Measurements from ENCODE around the gene CREB3L2. TPM values are rescaled to one million over a fixed set of nuclear protein-coding genes. Genes with fewer than 3 reads are reported as not detected.

The CREB3L2 gene
- total RNA-seq, 1 experiment from 2014 or later = 49.8 TPM

DNA sequence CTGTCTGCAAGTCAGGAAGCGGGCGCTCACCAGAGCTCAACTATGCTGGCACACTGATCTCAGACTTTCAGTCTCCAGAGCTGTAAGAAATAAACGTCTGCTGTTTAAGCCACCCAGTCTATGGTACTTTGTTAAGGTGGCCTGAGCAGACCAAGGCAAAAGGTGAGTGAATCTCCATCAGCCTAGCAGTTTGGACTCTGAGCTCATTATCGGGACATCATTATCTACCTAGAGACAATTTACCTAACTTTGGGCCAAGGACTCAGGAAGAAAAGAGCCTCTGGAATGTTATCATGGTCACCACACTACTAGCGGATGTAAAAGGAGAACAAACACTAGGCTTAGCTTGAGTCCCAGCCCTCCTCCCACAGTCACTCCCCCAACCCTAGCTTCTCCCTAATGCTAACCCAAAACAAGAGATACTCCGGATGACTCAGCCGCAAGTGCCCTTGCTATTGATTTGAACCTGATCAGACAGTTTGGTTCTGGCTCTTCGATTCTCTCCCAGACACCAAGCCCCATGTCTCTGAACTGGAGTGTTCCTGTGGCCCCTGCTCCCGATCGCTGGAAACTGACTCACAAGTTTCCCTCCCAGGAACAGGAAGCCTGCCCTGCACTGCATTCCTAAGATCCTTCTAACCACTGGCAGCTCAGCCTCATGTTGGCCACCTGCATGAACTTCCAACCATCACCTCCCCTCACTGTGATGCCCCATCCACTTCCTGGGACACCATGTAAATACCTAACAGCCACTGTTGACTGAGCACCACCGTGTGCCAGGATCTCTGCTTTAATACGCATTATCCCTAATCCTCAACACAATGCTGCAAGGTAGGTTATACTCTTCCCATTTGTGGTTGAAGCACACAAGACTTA is 34.5 kb downstream of the CREB3L2 start:
- Histone ChIP-seq H3K4me3 (replicated peaks in 1 of 2; ENCODE audit: low read depth in 1 of 2, low read length in 2 of 2) (no peak overlapping the region), H3K4me1 (ENCODE audit: control insufficient read depth in 1 of 2, insufficient read depth in 2 of 2, low read length in 2 of 2) (peaks cover 9 to 22% of the 10 kb centered on the region in 2 experiments), H3K9me3 (ENCODE audit: control insufficient read depth in 1 of 2, insufficient read depth in 1 of 2, low read depth in 1 of 2, low read length in 2 of 2) (no peaks in the 10 kb centered on the region), H3K4me2 (ENCODE audit: low read length) (peak overlapping the region; percentile 52), H3K9ac (ENCODE audit: low read length) (no peak overlapping the region), H3K36me3 (ENCODE audit: control insufficient read depth in 1 of 2, insufficient read depth in 2 of 2, low read length in 2 of 2) (no peaks in the 10 kb centered on the region), H3K27ac (ENCODE audit: low read depth, low read length) (no peak overlapping the region), H4K20me1 (ENCODE audit: insufficient read depth) (no peaks in the 10 kb centered on the region), H3K79me2 (ENCODE audit: insufficient read depth, low read length) (peaks cover 5% of the 10 kb centered on the region; the same call in 1 of the 2 replicates), H3K27me3 (ENCODE audit: insufficient read depth, low read length) (no peaks in the 10 kb centered on the region), H2AFZ (ENCODE audit: low read depth, low read length, poor library complexity, severe bottlenecking) (no peak overlapping the region), H3K9me2 (ENCODE audit: insufficient read depth) (no peaks in the 10 kb centered on the region)
- DNase-seq (ENCODE audit: low read depth, low spot score) (no peak), ATAC-seq (peak; percentile 66)
- ChIA-PET CTCF (no interaction called here), RAD21 (ENCODE audit: low non-redundant PET in 1 of 2, low total read pairs in 2 of 2, uncharacterized antibody in 2 of 2, unreplicated experiment in 2 of 2) (no interaction called here), POLR2A (no interaction called here)
- BruUV-seq (replicated peaks) = no TSS peak
- TF ChIP-seq, protein P1, sequence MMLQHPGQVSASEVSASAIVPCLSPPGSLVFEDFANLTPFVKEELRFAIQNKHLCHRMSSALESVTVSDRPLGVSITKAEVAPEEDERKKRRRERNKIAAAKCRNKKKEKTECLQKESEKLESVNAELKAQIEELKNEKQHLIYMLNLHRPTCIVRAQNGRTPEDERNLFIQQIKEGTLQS (IDR thresholded peaks at IDR 0.05) = no peak
- TF ChIP-seq ELF1 (IDR thresholded peaks at IDR 0.05; ENCODE audit: borderline replicate concordance, low read depth) (no peak), POLR2AphosphoS5 (IDR thresholded peaks at IDR 0.05; ENCODE audit: low read depth, low read length) (no peak), RAD21 (IDR thresholded peaks at IDR 0.05; ENCODE audit: low read depth) (no peak), ZNF274 (IDR thresholded peaks at IDR 0.05; ENCODE audit: low read depth, low read length) (no peak), JUND (IDR thresholded peaks at IDR 0.05) (no peak), POLR2A (IDR thresholded peaks at IDR 0.05; ENCODE audit: borderline replicate concordance, extremely low read depth, insufficient read depth, insufficient read length) (no peak), CBX3 (IDR thresholded peaks at IDR 0.05; ENCODE audit: low read depth) (no peak), CEBPB (IDR thresholded peaks at IDR 0.05; ENCODE audit: low read depth) (no peak), FOSL1 (IDR thresholded peaks at IDR 0.05; ENCODE audit: low read depth) (no peak), YY1 (IDR thresholded peaks at IDR 0.05; ENCODE audit: extremely low read depth, insufficient replicate concordance, low read depth, low read length) (no peak), EZH2 (IDR thresholded peaks at IDR 0.05) (no peak)
- TF ChIP-seq, protein P2, sequence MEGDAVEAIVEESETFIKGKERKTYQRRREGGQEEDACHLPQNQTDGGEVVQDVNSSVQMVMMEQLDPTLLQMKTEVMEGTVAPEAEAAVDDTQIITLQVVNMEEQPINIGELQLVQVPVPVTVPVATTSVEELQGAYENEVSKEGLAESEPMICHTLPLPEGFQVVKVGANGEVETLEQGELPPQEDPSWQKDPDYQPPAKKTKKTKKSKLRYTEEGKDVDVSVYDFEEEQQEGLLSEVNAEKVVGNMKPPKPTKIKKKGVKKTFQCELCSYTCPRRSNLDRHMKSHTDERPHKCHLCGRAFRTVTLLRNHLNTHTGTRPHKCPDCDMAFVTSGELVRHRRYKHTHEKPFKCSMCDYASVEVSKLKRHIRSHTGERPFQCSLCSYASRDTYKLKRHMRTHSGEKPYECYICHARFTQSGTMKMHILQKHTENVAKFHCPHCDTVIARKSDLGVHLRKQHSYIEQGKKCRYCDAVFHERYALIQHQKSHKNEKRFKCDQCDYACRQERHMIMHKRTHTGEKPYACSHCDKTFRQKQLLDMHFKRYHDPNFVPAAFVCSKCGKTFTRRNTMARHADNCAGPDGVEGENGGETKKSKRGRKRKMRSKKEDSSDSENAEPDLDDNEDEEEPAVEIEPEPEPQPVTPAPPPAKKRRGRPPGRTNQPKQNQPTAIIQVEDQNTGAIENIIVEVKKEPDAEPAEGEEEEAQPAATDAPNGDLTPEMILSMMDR (IDR thresholded peaks at IDR 0.05 in 2 of 3, conservative IDR thresholded peaks at IDR 0.05 in 1 of 3; ENCODE audit: borderline replicate concordance in 1 of 3, insufficient read depth in 1 of 3, low read depth in 2 of 3, low read length in 2 of 3) = no peak
- TF ChIP-seq, protein P3, sequence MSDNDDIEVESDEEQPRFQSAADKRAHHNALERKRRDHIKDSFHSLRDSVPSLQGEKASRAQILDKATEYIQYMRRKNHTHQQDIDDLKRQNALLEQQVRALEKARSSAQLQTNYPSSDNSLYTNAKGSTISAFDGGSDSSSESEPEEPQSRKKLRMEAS (IDR thresholded peaks at IDR 0.05) = no peak
- TF ChIP-seq, protein P4, sequence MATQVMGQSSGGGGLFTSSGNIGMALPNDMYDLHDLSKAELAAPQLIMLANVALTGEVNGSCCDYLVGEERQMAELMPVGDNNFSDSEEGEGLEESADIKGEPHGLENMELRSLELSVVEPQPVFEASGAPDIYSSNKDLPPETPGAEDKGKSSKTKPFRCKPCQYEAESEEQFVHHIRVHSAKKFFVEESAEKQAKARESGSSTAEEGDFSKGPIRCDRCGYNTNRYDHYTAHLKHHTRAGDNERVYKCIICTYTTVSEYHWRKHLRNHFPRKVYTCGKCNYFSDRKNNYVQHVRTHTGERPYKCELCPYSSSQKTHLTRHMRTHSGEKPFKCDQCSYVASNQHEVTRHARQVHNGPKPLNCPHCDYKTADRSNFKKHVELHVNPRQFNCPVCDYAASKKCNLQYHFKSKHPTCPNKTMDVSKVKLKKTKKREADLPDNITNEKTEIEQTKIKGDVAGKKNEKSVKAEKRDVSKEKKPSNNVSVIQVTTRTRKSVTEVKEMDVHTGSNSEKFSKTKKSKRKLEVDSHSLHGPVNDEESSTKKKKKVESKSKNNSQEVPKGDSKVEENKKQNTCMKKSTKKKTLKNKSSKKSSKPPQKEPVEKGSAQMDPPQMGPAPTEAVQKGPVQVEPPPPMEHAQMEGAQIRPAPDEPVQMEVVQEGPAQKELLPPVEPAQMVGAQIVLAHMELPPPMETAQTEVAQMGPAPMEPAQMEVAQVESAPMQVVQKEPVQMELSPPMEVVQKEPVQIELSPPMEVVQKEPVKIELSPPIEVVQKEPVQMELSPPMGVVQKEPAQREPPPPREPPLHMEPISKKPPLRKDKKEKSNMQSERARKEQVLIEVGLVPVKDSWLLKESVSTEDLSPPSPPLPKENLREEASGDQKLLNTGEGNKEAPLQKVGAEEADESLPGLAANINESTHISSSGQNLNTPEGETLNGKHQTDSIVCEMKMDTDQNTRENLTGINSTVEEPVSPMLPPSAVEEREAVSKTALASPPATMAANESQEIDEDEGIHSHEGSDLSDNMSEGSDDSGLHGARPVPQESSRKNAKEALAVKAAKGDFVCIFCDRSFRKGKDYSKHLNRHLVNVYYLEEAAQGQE (IDR thresholded peaks at IDR 0.05; ENCODE audit: low read depth) = no peak
- intact Hi-C loops (cut with micrococcal nuclease) = no loop called here

Measured in HCT116 (cell line).